IPS DF 6.9 (cell line): ENCODE results near the gene FUT9.
"Not testable (repeated sequence)": the region's sequence is repeated elsewhere in the genome, so short reads cannot be mapped to it uniquely, and the experiment has no call there.

Source experiments
- DNase-seq: peaks from one replicate; pipeline ENCODE4 v3.0.0-alpha.2; 2013; ENCODE audit warnings: low read depth, low spot score
- H3K27ac ChIP-seq: one replicate; pipeline ENCODE4 v1.5.1; 2013; ENCODE audit warnings: low read length, control low read depth
- H3K27me3 ChIP-seq: 2 replicates; pipeline ENCODE4 v1.6.1; 2013; ENCODE audit warnings: mild to moderate bottlenecking, low read length; ENCODE audit not compliant: control insufficient read depth, insufficient read depth
- H3K36me3 ChIP-seq: 2 replicates; pipeline ENCODE4 v1.6.1; 2013; ENCODE audit warnings: low read length; ENCODE audit not compliant: control insufficient read depth, insufficient read depth
- H3K4me1 ChIP-seq: 2 replicates; pipeline ENCODE4 v1.6.1; 2013; ENCODE audit warnings: low read length; ENCODE audit not compliant: control insufficient read depth, insufficient read depth
- H3K4me3 ChIP-seq: 2 replicates; pipeline ENCODE4 v1.5.1; 2013; ENCODE audit warnings: mild to moderate bottlenecking, low read length
- H3K9me3 ChIP-seq: 2 replicates; pipeline ENCODE4 v1.6.1; 2013; ENCODE audit warnings: low read length, inconsistent platforms; ENCODE audit not compliant: control insufficient read depth, insufficient read depth
- WGBS: extraction: QIAGEN DNeasy Blood & Tissue Kit; methylation state at CpG from one replicate; pipeline ENCODE4 v1.1.7; 2013; ENCODE audit warnings: mixed read lengths, missing lambda C conversion rate; ENCODE audit not compliant: insufficient read length, insufficient coverage; 5-methylcytosine and 5-hydroxymethylcytosine counted together

Gene FUT9

DNA sequence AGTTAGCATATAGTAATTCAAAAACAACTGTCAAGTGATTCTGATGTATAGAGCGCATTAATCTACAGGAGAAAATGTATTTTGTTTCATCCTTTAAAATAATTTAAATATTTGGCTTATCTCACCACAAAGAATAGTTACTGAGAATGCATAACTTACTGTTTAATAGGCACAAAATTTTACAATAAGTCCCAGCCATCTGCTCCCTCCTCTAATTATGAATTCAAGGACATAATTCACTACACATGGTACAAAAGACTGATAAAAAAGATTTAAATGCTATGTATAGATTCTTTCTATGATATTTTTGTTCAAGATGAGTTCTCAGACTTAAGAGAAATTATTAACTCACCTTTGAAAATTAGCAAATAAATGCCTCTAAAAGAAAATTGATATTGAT, 242.0 kb downstream of the FUT9 start:
- Histone ChIP-seq H3K27ac (no peak overlapping the region), H3K4me3 (no peak overlapping the region), H3K27me3 (no peaks in the 10 kb centered on the region), H3K36me3 (no peaks in the 10 kb centered on the region), H3K4me1 (peaks cover 1% of the 10 kb centered on the region; the same call in 1 of the 2 replicates), H3K9me3 (no peaks in the 10 kb centered on the region)
- no CpG with 5 or more reads among the region's 1 CpG for WGBS
- DNase-seq: no peak

DNA sequence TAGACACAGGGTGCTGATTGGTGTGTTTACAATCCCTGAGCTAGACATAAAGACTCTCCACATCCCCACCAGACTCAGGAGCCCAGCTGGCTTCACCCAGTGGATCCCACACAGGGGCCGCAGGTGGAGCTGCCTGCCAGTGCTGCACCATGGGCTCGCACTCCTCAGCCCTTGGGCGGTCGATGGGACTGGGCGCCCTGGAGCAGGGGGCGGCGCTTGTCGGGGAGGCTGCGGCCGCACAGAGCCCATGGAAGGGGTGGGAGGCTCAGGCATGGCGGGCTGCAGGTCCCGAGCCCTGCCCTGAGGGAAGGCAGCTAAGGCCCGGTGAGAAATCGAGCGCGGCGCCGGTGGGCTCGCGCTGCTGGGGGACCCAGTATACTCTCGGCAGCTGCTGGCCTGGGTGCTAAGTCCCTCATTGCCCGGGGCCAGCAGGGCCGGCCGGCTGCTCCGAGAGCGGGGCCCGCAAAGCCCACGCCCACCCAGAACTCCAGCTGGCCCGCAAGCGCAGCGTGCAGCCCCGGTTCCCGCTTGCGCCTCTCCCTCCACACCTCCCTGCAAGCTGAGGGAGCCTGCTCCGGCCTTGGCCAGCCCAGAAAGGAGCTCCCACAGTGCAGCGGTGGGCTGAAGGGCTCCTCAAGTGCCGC, 245.1 kb downstream of the FUT9 start:
- H3K4me1 ChIP-seq, H3K4me3 ChIP-seq, H3K27me3 ChIP-seq, DNase-seq, H3K36me3 ChIP-seq, H3K9me3 ChIP-seq, H3K27ac ChIP-seq: not testable (repeated sequence)
- no CpG with 5 or more reads among the region's 37 CpGs for WGBS
